ENCODE results near the gene MESP2.

The MESP2 gene

DNA sequence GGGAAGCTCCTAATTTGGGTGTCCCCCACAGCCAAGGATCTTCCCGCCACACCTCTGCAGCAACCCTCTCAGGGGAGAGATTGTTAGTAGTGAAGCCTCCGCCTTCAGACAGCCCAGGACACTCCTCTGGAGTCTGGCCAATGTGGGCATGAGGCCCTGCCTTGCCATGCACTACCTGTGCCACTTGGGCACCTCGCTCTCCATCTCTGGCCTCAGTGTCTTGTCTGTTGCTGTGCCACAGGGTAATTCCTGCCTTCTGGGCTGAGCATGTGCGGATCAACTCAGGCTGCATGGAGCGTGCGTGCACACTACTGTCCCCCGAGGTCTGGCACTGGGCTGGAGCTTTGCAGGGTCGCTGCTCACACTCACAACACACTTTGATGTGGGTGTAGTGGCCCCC is 17.2 kb upstream of the MESP2 start:
- Histone ChIP-seq H3K27me3 (ENCODE audit: insufficient read depth, low read depth, severe bottlenecking) (no peaks in the 10 kb centered on the region), H3K27ac (0 out of 2 replicates have a peak overlapping the region, but pooled peaks have one; percentile 14), H3K36me3 (no peaks in the 10 kb centered on the region), H3K4me3 (ENCODE audit: low read depth, low read length) (no peak overlapping the region), H3K9me3 (ENCODE audit: severe bottlenecking) (no peaks in the 10 kb centered on the region)
- no peak for DNase-seq
- TF ChIP-seq, protein P1, sequence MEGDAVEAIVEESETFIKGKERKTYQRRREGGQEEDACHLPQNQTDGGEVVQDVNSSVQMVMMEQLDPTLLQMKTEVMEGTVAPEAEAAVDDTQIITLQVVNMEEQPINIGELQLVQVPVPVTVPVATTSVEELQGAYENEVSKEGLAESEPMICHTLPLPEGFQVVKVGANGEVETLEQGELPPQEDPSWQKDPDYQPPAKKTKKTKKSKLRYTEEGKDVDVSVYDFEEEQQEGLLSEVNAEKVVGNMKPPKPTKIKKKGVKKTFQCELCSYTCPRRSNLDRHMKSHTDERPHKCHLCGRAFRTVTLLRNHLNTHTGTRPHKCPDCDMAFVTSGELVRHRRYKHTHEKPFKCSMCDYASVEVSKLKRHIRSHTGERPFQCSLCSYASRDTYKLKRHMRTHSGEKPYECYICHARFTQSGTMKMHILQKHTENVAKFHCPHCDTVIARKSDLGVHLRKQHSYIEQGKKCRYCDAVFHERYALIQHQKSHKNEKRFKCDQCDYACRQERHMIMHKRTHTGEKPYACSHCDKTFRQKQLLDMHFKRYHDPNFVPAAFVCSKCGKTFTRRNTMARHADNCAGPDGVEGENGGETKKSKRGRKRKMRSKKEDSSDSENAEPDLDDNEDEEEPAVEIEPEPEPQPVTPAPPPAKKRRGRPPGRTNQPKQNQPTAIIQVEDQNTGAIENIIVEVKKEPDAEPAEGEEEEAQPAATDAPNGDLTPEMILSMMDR (IDR thresholded peaks at IDR 0.05; ENCODE audit: low read depth, low read length): no peak

DNA sequence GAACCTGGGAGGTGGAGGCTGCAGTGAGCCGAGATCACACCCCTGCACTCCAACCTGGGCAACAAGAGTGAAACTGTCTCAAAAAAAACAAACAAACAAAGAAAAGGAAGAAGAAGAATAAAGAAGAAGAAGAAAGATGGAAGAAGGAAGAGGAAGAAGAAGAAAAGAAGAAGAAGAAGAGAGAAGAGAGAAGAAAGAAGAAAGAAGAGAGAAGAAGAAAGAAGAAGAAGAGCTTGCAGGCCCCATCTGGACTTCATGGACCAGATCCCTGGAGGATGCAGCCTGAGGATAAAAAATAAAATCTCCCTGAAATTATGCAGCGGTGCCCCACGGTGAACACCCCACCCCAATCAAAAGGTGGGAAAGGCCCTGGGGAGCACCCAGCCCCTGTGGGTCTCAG is 16.3 kb upstream of the MESP2 start:
- peak overlapping the region; percentile 88 for H3K27ac ChIP-seq
- H3K9me3 ChIP-seq (ENCODE audit: severe bottlenecking): no peaks in the 10 kb centered on the region
- H3K27me3 ChIP-seq (ENCODE audit: insufficient read depth, low read depth, severe bottlenecking): no peaks in the 10 kb centered on the region
- no peak overlapping the region for H3K4me3 ChIP-seq (ENCODE audit: low read depth, low read length)
- DNase-seq: no peak
- TF ChIP-seq, protein P1 (IDR thresholded peaks at IDR 0.05; ENCODE audit: low read depth, low read length): no peak
- H3K36me3 ChIP-seq: no peaks in the 10 kb centered on the region

DNA sequence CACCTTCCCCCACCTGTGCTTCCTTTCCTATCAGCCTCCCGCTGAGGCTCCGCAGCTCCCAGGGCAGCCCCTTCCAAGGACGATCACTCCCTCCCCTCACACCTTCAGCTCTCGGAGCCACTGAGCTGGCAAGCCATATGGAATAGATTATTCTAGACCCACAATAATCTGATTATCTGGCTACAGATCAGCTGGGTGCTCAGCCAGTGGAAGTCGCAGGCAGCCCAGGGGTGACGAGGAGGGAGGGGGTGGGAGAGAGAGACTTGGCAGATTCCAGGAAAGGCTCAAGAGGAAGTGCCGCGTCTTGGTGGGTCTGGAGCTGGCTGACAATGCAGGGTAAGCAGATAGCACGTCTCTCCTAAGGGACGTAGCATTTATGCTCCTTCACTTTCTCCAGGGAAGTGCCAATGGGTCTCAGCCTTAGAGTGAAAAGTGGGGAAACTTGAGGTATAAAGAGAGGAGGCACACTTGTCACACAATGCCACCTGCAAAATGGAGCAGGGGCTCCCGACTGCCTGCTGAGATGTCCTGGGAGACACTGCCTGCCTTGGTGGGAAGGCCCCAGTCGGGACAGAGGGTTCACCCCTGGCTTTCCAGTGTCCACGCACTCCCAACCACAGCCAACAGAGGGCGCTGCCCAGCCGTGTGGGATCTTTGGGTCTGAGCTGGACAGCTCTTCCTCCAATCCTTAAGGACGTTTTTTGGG is 15.7 kb upstream of the MESP2 start:
- peak overlapping the region; percentile 88 for H3K27ac ChIP-seq
- peak; percentile 95 for DNase-seq
- H3K27me3 ChIP-seq (ENCODE audit: insufficient read depth, low read depth, severe bottlenecking): no peaks in the 10 kb centered on the region
- no peaks in the 10 kb centered on the region for H3K36me3 ChIP-seq
- TF ChIP-seq, protein P1 (IDR thresholded peaks at IDR 0.05; ENCODE audit: low read depth, low read length): peak; percentile 98
- peak overlapping the region; percentile 37 for H3K4me3 ChIP-seq (ENCODE audit: low read depth, low read length)
- H3K9me3 ChIP-seq (ENCODE audit: severe bottlenecking): no peaks in the 10 kb centered on the region

DNA sequence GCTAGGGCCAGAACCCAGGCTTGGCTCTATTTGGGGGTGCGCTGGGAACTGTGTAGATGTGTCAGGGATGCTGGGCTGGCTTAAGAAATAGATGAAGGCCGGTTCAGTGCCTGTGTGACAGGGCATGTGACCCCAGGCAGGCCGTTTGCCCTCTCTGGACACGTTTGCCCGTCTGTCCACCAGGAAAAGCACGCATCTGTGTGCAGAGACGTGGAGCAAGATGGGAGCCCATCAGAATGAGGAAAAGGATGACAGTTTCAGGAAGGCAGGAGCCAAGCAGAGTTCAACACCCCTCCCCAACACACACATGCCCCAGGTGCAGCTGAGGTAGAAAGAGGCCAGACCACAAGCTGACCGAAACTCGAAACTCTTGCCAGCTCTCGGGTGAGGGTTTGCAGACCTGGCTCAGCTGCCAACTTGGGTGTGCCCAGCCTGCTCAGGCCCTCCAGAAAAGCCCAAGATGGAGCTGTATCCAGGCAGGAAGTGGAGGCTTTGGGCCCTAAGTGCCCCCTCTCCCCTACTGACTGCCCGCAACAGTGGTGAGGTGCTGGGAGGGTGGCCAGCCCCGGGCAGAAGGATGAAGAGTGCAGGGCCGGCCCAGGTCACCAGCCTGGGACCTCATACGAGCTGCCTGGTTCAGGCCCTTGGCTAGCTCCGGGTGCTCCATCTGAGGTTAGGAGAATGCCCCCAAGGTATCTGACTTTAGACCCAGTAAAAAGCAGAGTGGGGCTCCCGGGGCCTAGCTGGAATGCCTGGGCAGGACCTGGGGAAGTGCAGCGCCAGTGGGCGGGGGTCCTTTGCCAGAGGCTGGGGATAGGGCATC is 14.9 kb upstream of the MESP2 start:
- DNase-seq: no peak
- no peak overlapping the region for H3K4me3 ChIP-seq (ENCODE audit: low read depth, low read length)
- H3K9me3 ChIP-seq (ENCODE audit: severe bottlenecking): no peaks in the 10 kb centered on the region
- no peaks in the 10 kb centered on the region for H3K36me3 ChIP-seq
- peak overlapping the region; percentile 88 for H3K27ac ChIP-seq
- no peaks in the 10 kb centered on the region for H3K27me3 ChIP-seq (ENCODE audit: insufficient read depth, low read depth, severe bottlenecking)
- TF ChIP-seq, protein P1 (IDR thresholded peaks at IDR 0.05; ENCODE audit: low read depth, low read length): no peak

DNA sequence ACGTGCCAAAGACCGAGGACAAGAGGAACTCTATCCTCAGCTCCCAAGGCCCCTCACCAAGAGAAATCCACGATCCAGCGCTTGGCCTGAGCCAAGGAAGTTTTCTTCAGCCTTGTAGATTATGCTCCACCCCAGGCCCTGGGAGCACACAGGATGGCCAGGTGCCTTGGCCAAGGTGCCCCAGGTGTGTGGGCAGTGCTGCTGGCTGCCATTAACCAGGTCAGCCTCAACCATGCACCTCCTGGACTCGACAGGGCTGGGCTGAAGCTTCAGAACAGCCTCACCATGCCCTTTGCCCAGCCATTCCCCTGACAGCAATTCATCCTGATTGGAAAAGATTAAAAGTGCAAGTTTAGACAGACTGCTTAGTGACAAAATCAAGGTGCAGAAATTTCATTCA is 14.2 kb upstream of the MESP2 start:
- Histone ChIP-seq H3K27me3 (ENCODE audit: insufficient read depth, low read depth, severe bottlenecking) (no peaks in the 10 kb centered on the region), H3K4me3 (ENCODE audit: low read depth, low read length) (no peak overlapping the region), H3K36me3 (no peaks in the 10 kb centered on the region), H3K9me3 (ENCODE audit: severe bottlenecking) (no peaks in the 10 kb centered on the region), H3K27ac (peak overlapping the region; percentile 88; the same call in 1 of the 2 replicates)
- TF ChIP-seq, protein P1 (IDR thresholded peaks at IDR 0.05; ENCODE audit: low read depth, low read length): no peak
- DNase-seq: no peak

Measured in WERI-Rb-1 (cell line).